ENCODE measurements around the gene RASGRP4. TPM values are rescaled to one million over a fixed set of nuclear protein-coding genes. Genes with fewer than 3 reads are reported as not detected.

RASGRP4 gene
- total RNA-seq, 2 donors from 2014 or later, result 0.09 TPM; not detected in 1

- no peak for TF ChIP-seq CTCF (conservative IDR thresholded peaks at IDR 0.05)
- Histone ChIP-seq H3K9me3 (ENCODE audit: control insufficient read depth, low read length) (no peaks in the 10 kb centered on the region), H3K27me3 (ENCODE audit: control insufficient read depth, insufficient read depth, low read length, poor library complexity, severe bottlenecking) (peaks cover 16% of the 10 kb centered on the region), H3K4me1 (ENCODE audit: control insufficient read depth, insufficient read depth, low read length) (peaks cover 3% of the 10 kb centered on the region), H3K9ac (ENCODE audit: extremely low read depth, low read length, poor library complexity, severe bottlenecking) (peak overlapping the region; percentile 96), H3K36me3 (ENCODE audit: control insufficient read depth, insufficient read depth, low read length) (peaks cover 21% of the 10 kb centered on the region), H3K4me3 (ENCODE audit: low read length) (peak overlapping the region; percentile 97), H3K27ac (ENCODE audit: low read depth, low read length) (peak overlapping the region; percentile 83)
- WGBS, 2 experiments (ENCODE audit: insufficient coverage in 1 of 2, insufficient read length in 1 of 2), result 1% methylated on average over 15 to 18 of the region's 18 CpGs
- no peaks in the 10 kb centered on the region for H3K9me3 Mint-ChIP-seq
- H3K36me3 Mint-ChIP-seq (ENCODE audit: low read depth), result peaks cover 14% of the 10 kb centered on the region
- DNase-seq, result no peak
- peaks cover 22% of the 10 kb centered on the region for H3K27me3 Mint-ChIP-seq (ENCODE audit: insufficient read depth)
- H3K4me3 Mint-ChIP-seq, result peak overlapping the region; percentile 99
- H3K4me1 Mint-ChIP-seq, result peaks cover 10% of the 10 kb centered on the region
- H3K27ac Mint-ChIP-seq, result peak overlapping the region; percentile 98
These were observed 50.9 kb downstream of the RASGRP4 start for GRCh38 chr19:38375098-38375493.

DNA sequence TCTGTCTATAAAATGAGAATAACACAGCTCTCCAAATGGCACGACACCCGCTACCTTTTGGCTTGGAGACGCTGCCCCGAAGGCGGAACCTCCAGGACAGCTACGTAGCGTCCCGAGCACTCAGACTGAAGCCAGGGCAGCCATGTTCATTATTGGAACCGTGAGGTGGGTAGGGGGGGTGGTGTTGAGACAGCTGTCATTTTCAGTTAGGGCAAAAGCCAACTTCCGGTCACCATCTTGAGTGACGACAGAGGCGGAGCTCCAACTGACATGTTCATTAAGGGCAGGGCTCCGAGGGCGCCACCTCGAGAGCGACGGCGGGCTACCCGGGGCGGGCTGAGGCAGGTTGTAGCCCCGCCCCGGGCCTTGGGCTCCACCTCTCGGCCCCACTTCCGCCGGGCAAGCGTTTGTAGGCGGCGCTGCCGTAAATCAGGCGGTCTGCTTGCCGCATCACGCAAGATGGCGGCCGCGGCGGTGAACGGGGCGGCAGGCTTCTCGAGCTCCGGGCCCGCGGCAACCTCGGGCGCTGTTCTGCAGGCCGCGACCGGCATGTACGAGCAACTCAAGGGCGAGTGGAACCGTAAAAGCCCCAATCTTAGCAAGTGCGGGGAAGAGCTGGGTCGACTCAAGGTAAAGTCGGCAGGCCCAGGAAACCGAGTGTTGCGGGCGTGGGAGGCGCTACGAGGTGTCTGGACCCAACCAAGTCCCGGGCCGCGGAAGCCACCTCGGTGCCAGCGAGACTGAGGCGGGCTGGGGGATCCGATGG is 51.5 kb downstream of the RASGRP4 start, which contains the start of gene PSMD8:
Gene PSMD8, plus strand, starts transcription at position 240 of the 766 bp plus-strand sequence. Its CDS starts 31 bp downstream, at position 271.
- peaks cover 27% of the 10 kb centered on the region for H3K27me3 Mint-ChIP-seq (ENCODE audit: insufficient read depth)
- H3K36me3 ChIP-seq (ENCODE audit: control insufficient read depth, insufficient read depth, low read length), result peaks cover 18% of the 10 kb centered on the region
- peaks cover 16% of the 10 kb centered on the region for H3K27me3 ChIP-seq (ENCODE audit: control insufficient read depth, insufficient read depth, low read length, poor library complexity, severe bottlenecking)
- H3K9me3 Mint-ChIP-seq, result no peaks in the 10 kb centered on the region
- DNase-seq, result peak; percentile 99
- no peaks in the 10 kb centered on the region for H3K9me3 ChIP-seq (ENCODE audit: control insufficient read depth, low read length)
- peaks cover 11% of the 10 kb centered on the region for H3K36me3 Mint-ChIP-seq (ENCODE audit: low read depth)
- peak within 1 kb of the TSS; percentile 97 for H3K4me3 ChIP-seq (ENCODE audit: low read length)
- H3K4me3 Mint-ChIP-seq, result peak within 1 kb of the TSS; percentile 99
- H3K27ac Mint-ChIP-seq, result peak within 1 kb of the TSS; percentile 98
- H3K4me1 ChIP-seq (ENCODE audit: control insufficient read depth, insufficient read depth, low read length), result peaks cover 3% of the 10 kb centered on the region
- H3K4me1 Mint-ChIP-seq, result peaks cover 10% of the 10 kb centered on the region
- peak; percentile 37 for TF ChIP-seq CTCF (conservative IDR thresholded peaks at IDR 0.05)
- H3K27ac ChIP-seq (ENCODE audit: low read depth, low read length), result peak within 1 kb of the TSS; percentile 83
- H3K9ac ChIP-seq (ENCODE audit: extremely low read depth, low read length, poor library complexity, severe bottlenecking), result peak within 1 kb of the TSS; percentile 96
- 0% methylated on average over 27 to 65 of the region's 65 CpGs for WGBS, 2 experiments (ENCODE audit: insufficient coverage in 1 of 2, insufficient read length in 1 of 2)

DNA sequence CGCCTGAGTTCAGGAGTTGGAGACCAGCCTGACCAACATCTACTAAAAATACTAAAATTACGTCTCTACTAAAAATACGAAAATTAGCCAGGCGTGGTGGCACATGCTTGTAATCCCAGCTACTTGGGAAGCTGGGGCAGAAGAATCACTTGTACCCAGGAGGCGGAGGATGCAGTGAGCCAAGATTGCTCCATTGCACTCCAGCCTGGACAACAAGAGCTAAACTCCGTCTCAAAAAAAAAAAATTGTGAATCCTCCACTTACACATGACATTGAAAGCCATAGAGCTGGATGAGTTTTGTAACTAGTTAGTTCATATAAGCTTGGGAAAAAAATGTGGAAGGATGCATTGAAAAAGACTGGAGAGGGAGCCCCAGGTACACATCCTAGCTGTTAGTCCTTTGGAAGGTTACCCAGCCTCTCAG is 52.1 kb downstream of the RASGRP4 start:
- Histone ChIP-seq H3K27me3 (ENCODE audit: control insufficient read depth, insufficient read depth, low read length, poor library complexity, severe bottlenecking) (peaks cover 16% of the 10 kb centered on the region), H3K4me1 (ENCODE audit: control insufficient read depth, insufficient read depth, low read length) (peaks cover 3% of the 10 kb centered on the region), H3K36me3 (ENCODE audit: control insufficient read depth, insufficient read depth, low read length) (peaks cover 13% of the 10 kb centered on the region), H3K27ac (ENCODE audit: low read depth, low read length) (no peak overlapping the region), H3K4me3 (ENCODE audit: low read length) (peak overlapping the region; percentile 68), H3K9me3 (ENCODE audit: control insufficient read depth, low read length) (no peaks in the 10 kb centered on the region), H3K9ac (ENCODE audit: extremely low read depth, low read length, poor library complexity, severe bottlenecking) (no peak overlapping the region)
- peaks cover 10% of the 10 kb centered on the region for H3K4me1 Mint-ChIP-seq
- H3K4me3 Mint-ChIP-seq, result peak overlapping the region; percentile 99
- TF ChIP-seq CTCF (conservative IDR thresholded peaks at IDR 0.05), result no peak
- WGBS, 2 experiments (ENCODE audit: insufficient coverage in 1 of 2, insufficient read length in 1 of 2), result 89 to 94% methylated on average over 5 to 6 of the region's 6 CpGs
- H3K9me3 Mint-ChIP-seq, result no peaks in the 10 kb centered on the region
- no peak for DNase-seq
- H3K36me3 Mint-ChIP-seq (ENCODE audit: low read depth), result peaks cover 9% of the 10 kb centered on the region
- H3K27me3 Mint-ChIP-seq (ENCODE audit: insufficient read depth), result peaks cover 27% of the 10 kb centered on the region
- peak overlapping the region; percentile 83 for H3K27ac Mint-ChIP-seq
